H7 (cell line): ENCODE measurements around the gene OR6N1. TPM values are rescaled to one million over a fixed set of nuclear protein-coding genes. Genes with fewer than 3 reads are reported as not detected.

Experiments used
- DNase-seq: peaks from one replicate; pipeline ENCODE4 v3.0.0; 2012
- H3K27me3 ChIP-seq: 2 replicates; pipeline ENCODE4 v1.6.0; 2011; ENCODE audit warnings: mild to moderate bottlenecking, low read length; ENCODE audit not compliant: control insufficient read depth, insufficient read depth
- H3K36me3 ChIP-seq: replicated peaks from 2 replicates; pipeline ENCODE4 v1.5.1; 2011; ENCODE audit warnings: low read length; ENCODE audit not compliant: control insufficient read depth, insufficient read depth
- H3K4me3 ChIP-seq: 2 replicates; pipeline ENCODE4 v1.5.1; 2011; ENCODE audit warnings: low read depth, mild to moderate bottlenecking, control low read depth, low read length, moderate library complexity; ENCODE audit not compliant: insufficient read depth
- total RNA-seq: library from RNA; depleted of rRNA; stranded (reverse); fragments of >200 nt; shearing (Covaris generic); gene quantifications from 2 replicates; pipeline ENCODE4 v1.2.3, GENCODE V29; 2014; rRNA removed

The OR6N1 gene, protein sequence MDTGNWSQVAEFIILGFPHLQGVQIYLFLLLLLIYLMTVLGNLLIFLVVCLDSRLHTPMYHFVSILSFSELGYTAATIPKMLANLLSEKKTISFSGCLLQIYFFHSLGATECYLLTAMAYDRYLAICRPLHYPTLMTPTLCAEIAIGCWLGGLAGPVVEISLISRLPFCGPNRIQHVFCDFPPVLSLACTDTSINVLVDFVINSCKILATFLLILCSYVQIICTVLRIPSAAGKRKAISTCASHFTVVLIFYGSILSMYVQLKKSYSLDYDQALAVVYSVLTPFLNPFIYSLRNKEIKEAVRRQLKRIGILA
- total RNA-seq, result not detected in 2 replicates

DNA sequence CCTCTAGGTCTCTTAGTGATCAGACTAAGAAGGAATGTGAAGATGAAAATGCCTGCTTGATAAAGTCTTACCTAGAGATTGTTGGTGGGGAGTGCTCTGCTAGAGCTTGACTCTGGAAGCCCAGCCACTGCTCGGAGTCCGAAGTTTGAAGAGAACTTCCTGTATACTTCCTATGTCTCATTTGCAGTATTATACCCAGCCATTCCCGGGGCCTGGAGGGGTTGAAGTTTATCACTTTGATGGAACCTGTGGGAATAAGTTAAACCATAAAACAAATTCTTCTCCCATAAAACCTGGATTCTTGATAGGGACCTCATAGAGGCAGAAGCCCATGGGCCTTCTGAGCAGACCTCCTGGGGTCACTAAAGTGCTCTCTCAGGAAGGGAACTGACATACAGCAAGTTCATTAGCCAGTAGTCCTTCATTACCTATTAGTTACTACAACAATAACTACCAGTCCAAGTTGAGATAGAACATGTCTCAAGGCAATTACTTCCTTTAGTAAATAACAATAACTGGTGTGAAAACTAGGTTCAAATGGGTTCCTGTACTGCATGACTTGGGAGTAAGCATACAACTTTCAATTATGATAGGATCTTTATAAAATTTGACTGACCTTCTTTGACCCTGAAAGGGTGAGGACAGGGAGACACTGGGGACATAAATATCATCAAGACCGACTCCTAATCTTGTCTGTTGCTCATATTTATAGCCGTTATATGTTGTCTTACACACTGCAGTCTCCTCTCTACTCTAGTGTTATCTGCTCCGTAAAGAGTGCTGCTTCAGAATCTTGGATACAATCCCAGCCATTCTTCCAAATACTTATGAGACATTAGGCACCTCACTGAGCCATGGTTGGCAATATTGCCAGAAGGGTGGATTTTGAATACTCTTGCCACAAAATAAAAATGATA, at the start of gene OR6N1:
OR6N1 (minus strand) TSS at position 246 of the 917 bp plus-strand sequence. CDS start 5,513 bp downstream, outside the sequence.
- H3K4me3 ChIP-seq, result no peak within 1 kb of the TSS
- no peaks in the 10 kb centered on the region for H3K36me3 ChIP-seq
- no peaks in the 10 kb centered on the region for H3K27me3 ChIP-seq
- DNase-seq, result no peak

DNA sequence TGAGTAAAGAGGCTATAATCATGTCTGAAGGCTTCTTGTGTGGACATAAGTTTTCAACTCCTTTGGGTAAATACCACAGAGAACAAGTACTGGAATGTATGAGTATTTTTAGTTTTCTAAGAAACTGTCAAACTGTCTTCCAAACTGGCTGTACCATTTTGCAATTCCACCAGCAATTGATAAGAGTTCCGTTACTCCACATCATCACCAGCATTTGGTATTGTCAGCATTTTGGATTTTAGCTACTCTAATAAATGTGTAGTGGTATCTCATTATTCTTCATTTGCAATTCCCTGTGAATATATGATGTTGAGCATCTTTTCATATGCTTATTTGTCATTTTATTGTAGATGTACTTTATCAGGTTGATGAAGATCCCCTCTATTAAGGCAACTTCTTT, 49.7 kb upstream of the OR6N1 start:
- DNase-seq, result no peak
- no peaks in the 10 kb centered on the region for H3K27me3 ChIP-seq
- no peak overlapping the region for H3K4me3 ChIP-seq
- H3K36me3 ChIP-seq, result no peaks in the 10 kb centered on the region

DNA sequence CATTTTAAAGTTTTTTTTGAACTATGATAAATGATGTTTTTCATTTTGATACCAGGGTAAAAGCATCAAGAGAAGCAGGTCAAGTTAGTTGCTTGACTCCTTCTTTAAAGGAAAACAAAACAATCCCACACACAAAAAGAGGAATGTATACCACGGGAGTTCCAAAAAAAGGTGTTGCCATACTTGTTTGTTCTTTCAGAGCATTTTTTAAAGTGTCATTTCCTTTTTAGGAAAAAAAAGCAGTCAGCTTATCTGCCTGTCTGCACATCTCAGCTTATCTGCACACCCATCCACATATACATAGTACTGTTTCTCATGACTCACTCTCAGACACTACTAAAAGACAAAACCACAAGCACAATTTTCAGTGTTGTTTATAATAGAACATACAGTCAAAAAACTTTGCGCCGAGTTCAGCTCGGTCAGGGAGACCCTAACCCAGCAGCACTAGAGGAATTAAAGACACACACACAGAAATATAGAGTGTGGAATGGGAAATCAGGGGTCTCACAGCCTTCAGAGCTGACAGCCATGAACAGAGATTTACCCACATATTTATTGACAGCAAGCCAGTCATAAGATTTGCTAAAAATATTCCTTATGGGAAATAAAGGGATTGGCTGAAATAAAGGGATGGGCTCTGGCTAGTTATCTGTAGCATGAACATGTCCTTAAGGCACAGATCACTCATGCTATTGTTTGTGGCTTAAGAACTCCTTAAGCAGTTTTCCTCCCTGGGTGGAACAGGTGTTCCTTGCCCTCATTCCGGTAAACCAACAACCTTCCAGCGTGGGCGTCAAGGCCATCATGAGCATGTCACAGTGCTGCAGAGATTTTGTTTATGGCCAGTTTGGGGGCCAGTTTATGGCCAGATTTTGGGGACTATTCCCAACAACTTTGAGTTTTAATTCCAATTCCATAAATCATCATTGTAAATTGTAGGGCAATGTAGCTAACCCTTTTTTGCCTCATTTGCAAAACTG, 47.8 kb upstream of the OR6N1 start:
- DNase-seq, result no peak
- no peaks in the 10 kb centered on the region for H3K27me3 ChIP-seq
- no peaks in the 10 kb centered on the region for H3K36me3 ChIP-seq
- no peak overlapping the region for H3K4me3 ChIP-seq

DNA sequence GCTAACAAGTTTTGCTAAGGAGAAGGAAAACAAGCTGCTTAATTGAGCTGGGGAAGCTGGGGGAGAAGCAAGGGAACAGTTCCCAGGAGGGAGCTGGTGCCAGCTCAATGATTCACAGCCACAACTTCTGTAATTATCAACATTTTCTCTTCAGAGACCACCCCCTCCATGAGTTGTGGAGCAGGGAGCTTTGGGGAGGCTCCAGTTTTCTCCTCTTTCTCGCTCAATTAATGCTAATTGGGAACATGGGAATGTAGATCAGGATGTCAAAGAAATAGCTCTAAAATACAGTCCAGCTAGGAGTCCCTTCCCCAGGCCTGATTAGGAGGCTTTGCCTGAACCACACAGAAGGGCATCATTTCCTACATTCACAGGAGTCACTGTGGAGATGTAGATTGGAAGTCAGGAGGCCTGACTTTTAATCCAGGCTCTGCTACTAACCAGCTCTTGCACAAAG, 47.0 kb upstream of the OR6N1 start:
- Histone ChIP-seq H3K36me3 (no peaks in the 10 kb centered on the region), H3K27me3 (no peaks in the 10 kb centered on the region), H3K4me3 (no peak overlapping the region)
- DNase-seq, result no peak

DNA sequence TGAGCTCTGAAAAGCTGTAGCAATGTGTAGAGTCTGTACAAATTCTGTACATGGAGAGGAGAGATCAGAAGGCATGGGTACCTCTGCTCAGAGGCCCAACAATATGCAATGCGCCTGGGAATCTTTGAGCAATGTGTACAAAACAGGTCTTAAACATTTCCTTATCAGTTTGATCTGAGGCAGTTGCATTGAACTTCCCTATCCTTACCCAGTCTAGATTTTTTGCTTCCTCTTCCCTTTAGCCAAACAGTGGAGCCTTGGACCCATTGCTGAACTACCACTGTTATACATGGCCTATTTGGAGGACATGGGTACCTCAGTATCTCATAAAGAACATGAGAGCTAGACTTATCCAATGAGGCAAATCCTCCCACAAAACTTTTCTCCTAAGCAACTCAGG, 46.6 kb upstream of the OR6N1 start:
- Histone ChIP-seq H3K27me3 (no peaks in the 10 kb centered on the region), H3K36me3 (no peaks in the 10 kb centered on the region), H3K4me3 (no peak overlapping the region)
- DNase-seq, result no peak

DNA sequence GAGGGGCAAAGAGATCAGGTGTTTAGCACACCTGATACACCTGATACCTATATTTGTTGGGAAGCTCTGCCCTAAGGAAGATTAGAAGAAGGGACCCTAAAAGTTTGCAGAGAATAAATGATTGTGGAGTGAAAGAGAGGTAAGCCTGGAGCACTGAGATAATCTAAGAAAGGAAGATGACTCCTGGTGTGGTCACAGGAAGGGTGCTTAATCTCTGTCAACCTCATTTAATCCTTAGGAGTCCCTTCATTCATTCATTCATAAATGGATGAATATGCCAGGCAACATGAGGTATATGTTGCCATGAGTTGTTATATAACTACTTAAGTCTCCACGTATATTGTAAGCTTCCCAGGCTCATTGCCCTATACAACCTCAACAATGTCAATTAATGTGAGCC, 43.0 kb upstream of the OR6N1 start:
- no peak for DNase-seq
- no peak overlapping the region for H3K4me3 ChIP-seq
- no peaks in the 10 kb centered on the region for H3K27me3 ChIP-seq
- H3K36me3 ChIP-seq, result no peaks in the 10 kb centered on the region

DNA sequence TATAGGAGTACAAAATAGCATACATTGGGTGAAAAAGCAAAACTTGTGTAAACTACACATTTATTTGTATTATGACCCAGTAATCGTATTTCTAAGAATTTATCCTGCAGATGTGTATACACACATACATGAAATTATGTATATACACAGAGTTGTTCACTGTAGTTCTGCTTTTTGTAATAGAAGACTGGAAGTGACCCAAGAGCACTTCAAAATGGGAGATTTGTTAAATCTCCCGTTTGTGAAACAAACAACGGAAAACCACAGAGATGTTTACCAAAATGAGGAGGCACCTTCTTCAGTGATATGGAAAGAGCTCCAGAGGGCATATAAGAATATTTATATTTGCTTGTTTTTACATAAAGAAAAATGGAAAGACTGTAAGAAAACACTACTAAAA, 41.2 kb upstream of the OR6N1 start:
- no peaks in the 10 kb centered on the region for H3K27me3 ChIP-seq
- no peaks in the 10 kb centered on the region for H3K36me3 ChIP-seq
- H3K4me3 ChIP-seq, result no peak overlapping the region
- DNase-seq, result no peak

DNA sequence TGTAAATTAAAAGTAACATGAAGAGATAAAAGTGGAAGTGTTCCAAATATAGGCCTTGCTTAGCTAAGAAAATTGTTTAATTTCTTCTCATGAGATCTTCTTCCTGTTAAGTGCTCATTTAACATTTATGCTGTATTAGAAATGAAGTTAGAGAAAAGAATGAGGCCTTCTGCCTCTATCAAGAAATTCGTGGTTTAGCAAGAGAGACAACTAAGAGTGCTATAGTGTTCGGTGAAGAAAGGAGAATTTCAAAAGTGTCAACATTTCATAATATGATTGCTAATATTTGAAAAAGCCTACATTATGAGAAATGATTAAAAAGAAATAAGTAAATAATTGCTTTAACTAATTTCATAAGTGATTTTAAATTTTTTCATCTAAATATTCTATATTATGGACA, 40.3 kb upstream of the OR6N1 start:
- H3K4me3 ChIP-seq, result no peak overlapping the region
- no peak for DNase-seq
- H3K36me3 ChIP-seq, result no peaks in the 10 kb centered on the region
- no peaks in the 10 kb centered on the region for H3K27me3 ChIP-seq

DNA sequence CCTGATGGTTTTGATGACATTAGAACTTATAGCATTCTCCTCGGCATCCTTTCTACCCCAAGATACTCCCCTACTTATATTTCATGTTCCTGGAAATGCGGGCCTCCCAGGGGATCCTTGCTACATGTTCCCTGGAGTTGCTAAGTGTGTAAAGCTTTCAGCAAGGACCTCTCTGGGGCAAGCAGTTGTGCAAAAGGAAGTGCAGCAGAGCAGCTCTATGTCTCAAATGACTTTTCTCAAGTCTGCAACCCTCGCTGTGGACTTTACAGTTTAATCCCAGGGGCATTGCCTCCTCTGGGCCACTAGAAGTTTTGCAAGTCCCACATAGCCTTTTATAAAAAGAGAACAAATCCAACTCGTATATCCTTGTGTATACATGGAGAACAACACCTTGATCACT, 38.3 kb upstream of the OR6N1 start:
- no peaks in the 10 kb centered on the region for H3K27me3 ChIP-seq
- H3K4me3 ChIP-seq, result no peak overlapping the region
- DNase-seq, result no peak
- H3K36me3 ChIP-seq, result no peaks in the 10 kb centered on the region

DNA sequence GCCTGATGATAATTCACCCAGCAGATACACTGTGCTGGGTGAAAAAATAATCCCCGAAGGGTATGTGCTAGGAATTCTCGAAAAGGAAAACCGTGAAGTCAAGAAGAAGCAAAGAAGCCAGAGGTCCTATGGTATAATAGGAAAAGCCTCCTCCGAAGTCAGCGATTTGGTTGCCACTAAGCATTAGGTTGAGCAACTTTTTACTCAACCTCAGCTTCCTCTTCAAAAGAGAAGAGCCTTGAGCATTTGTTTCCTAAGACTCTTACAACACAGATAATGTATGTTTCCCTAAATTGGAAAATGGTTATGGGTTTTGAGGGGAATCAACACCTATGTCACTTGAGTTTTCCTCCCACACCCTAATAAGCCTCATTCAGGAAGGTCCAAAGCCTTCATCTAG, 37.9 kb upstream of the OR6N1 start:
- Histone ChIP-seq H3K36me3 (no peaks in the 10 kb centered on the region), H3K27me3 (no peaks in the 10 kb centered on the region)
- no peak for DNase-seq

DNA sequence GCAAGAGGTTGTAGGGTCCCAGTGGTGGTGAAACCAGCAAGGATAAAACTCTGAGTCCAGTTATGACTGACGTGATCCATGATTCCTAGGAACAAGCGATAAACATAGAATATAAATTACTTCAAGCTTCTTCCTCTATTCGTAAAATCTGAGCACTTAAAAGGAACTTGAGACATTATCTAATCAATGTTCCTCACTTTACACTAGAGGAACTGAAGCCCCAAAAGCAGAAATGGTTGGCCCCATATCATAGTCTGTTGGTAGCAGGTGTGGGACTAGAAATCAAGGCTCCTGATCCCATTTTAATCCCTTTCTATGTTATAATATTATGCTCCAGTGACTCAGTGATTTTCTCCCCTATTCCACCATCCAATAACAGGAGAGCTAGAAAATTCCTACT, 37.3 kb upstream of the OR6N1 start:
- H3K27me3 ChIP-seq, result no peaks in the 10 kb centered on the region
- no peak for DNase-seq
- no peaks in the 10 kb centered on the region for H3K36me3 ChIP-seq
- H3K4me3 ChIP-seq, result no peak overlapping the region

More for the DNA sequence above, 37.9 kb upstream of the OR6N1 start:
- no peak overlapping the region for H3K4me3 ChIP-seq

DNA sequence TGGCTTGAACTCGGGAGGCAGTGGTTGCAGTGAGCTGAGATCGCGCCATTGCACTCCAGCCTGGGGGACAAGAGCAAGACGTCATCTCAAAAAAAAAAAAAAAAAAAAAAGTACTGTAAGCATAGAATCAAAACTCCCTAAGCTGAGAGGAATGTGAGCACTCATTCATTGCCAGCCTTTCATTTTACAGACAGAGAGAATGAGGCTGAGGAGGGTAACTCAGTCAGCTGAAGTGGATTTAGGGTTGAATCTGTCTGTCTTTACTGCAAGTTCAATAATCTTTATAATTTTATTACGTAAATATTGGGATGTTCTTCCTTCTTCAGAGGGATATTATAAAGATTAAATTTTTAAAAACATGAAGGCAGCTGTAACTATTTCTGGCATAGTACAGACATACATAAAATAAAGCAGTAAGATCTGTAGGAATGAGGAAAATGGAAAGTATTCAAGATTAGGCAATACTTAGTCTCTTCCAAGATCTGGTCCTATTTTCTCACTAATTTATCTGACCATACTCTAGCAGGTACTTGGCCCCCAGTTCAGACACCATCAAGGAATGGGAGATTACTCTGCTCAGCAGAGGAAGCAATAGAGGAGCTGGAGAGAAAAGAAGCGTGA, 35.0 kb upstream of the OR6N1 start:
- Histone ChIP-seq H3K4me3 (no peak overlapping the region), H3K36me3 (no peaks in the 10 kb centered on the region), H3K27me3 (no peaks in the 10 kb centered on the region)
- no peak for DNase-seq

DNA sequence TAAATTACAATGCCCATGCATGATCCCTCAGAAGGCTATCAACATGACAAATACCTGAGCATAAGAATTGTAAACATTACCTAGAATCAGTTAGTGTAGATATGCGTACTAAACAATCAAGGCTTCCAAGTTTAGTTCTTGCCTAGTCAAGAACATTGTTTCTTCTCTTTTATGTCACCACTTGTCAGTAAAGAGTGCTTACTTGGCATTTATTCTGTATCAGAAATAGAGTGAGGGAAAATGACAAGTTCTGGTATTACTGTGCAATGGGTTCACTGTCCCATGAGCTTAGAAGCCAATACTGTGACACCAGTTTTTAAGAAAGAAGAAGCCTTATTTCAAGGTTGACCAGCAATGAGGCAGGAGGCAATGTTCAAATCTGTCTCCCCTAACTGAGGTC, 31.7 kb upstream of the OR6N1 start:
- no peaks in the 10 kb centered on the region for H3K36me3 ChIP-seq
- DNase-seq, result no peak
- H3K4me3 ChIP-seq, result no peak overlapping the region
- H3K27me3 ChIP-seq, result no peaks in the 10 kb centered on the region

DNA sequence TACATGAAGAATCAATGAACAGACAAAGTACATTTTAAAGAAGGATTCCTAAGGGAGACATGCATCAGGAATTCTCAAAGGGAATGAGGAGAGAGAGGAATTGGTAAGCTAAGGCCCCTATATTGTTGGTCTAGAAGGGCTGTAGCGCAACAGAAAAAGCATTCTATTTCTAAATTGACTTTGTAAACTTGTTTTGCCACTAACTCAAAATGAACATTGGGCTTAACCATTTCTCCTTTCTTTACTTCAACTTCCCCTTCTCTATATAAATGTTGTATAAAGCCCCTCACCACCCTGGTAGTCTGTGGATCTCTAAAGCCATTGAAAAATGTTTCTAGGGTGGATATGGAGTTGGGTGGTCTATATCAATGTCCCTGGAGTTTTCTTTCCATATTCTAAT, 29.4 kb upstream of the OR6N1 start:
- Histone ChIP-seq H3K36me3 (no peaks in the 10 kb centered on the region), H3K27me3 (no peaks in the 10 kb centered on the region), H3K4me3 (no peak overlapping the region)
- DNase-seq, result no peak
